GM12878 (cell line): Measurements from ENCODE around the gene ARL2. TPM values are rescaled to one million over a fixed set of nuclear protein-coding genes. Genes with fewer than 3 reads are reported as not detected.
A peak's percentile ranks its signal among the peaks of the same experiment; 100 is the strongest.

Experiments used
- CBX5 ChIP-seq: sonication (generic); IDR thresholded peaks from 2 replicates; pipeline ENCODE4 v1.6.1; 2016; ENCODE audit warnings: low read depth, moderate library complexity, mild to moderate bottlenecking, inconsistent platforms
- CREB1 ChIP-seq: IDR thresholded peaks from 2 replicates; pipeline ENCODE4 v1.6.1; 2012; ENCODE audit warnings: low read depth, mild to moderate bottlenecking, inconsistent platforms
- FOS ChIP-seq: IDR thresholded peaks from 3 replicates; pipeline ENCODE4 v1.6.1; 2011; ENCODE audit warnings: borderline replicate concordance; ENCODE audit not compliant: insufficient read length; ENCODE audit errors: extremely low read depth
- HDAC6 ChIP-seq: fragments of 200-600 bp; sonication (generic); IDR thresholded peaks from one replicate; pipeline ENCODE4 v1.8.0; 2017; ENCODE audit warnings: antibody characterized with exemption; ENCODE audit not compliant: unreplicated experiment
- HDGF ChIP-seq: fragments of 450-650 bp; IDR thresholded peaks from 2 replicates; pipeline ENCODE4 v1.6.1; 2016; ENCODE audit warnings: antibody characterized with exemption
- IRF4 ChIP-seq: IDR thresholded peaks from 2 replicates; pipeline ENCODE4 v1.6.1; 2011; ENCODE audit warnings: low read depth, low read length
- MEF2B ChIP-seq: fragments of 450-650 bp; IDR thresholded peaks from 2 replicates; pipeline ENCODE4 v1.6.1; 2018; ENCODE audit warnings: mild to moderate bottlenecking, moderate library complexity; ENCODE audit not compliant: partially characterized antibody, poor library complexity, severe bottlenecking
- MLLT1 ChIP-seq: fragments of 450-650 bp; IDR thresholded peaks from 2 replicates; pipeline ENCODE4 v1.6.1; 2016; ENCODE audit warnings: mild to moderate bottlenecking
- MYC ChIP-seq: IDR thresholded peaks from 2 replicates; pipeline ENCODE4 v1.6.1; 2011; ENCODE audit warnings: mild to moderate bottlenecking, low read length, moderate library complexity, inconsistent platforms; ENCODE audit not compliant: insufficient read depth, insufficient replicate concordance, insufficient read length, severe bottlenecking
- NBN ChIP-seq: fragments of 450-650 bp; IDR thresholded peaks from 2 replicates; pipeline ENCODE4 v1.6.1; 2016
- NFYB ChIP-seq: IDR thresholded peaks from 2 replicates; pipeline ENCODE4 v1.6.1; 2011; ENCODE audit warnings: low read depth, mild to moderate bottlenecking, low read length, improper control_type of control experiment, moderate library complexity; ENCODE audit not compliant: insufficient read depth
- PKNOX1 ChIP-seq: fragments of 450-650 bp; IDR thresholded peaks from 2 replicates; pipeline ENCODE4 v1.6.1; 2016; ENCODE audit warnings: mild to moderate bottlenecking
- PML ChIP-seq: IDR thresholded peaks from 2 replicates; pipeline ENCODE4 v1.6.1; 2012; ENCODE audit warnings: low read length, inconsistent platforms
- POLR2AphosphoS5 ChIP-seq: IDR thresholded peaks from 2 replicates; pipeline ENCODE4 v1.6.1; 2011; ENCODE audit warnings: mild to moderate bottlenecking, low read length, inconsistent platforms
- RBBP5 ChIP-seq: fragments of 200-600 bp; sonication (generic); conservative IDR thresholded peaks from 2 replicates; pipeline ENCODE4 v1.6.1; 2016
- SPI1 ChIP-seq: IDR thresholded peaks from 2 replicates; pipeline ENCODE4 v1.6.1; 2011; ENCODE audit warnings: low read depth, mild to moderate bottlenecking, low read length, moderate library complexity, borderline replicate concordance; ENCODE audit not compliant: insufficient read depth
- SRF ChIP-seq, 2 experiments: IDR thresholded peaks; 2 replicates each; pipeline ENCODE4 v1.6.1; 2011; ENCODE audit warnings: low read depth in 2 of 2, low read length in 2 of 2, mild to moderate bottlenecking in 1 of 2, moderate library complexity in 1 of 2
- SUZ12 ChIP-seq: fragments of 200-600 bp; sonication (generic); IDR thresholded peaks from one replicate; pipeline ENCODE4 v1.6.1; 2018; ENCODE audit warnings: antibody characterized with exemption, mild to moderate bottlenecking; ENCODE audit not compliant: unreplicated experiment
- TAF1 ChIP-seq: IDR thresholded peaks from 2 replicates; pipeline ENCODE4 v1.6.1; 2011; ENCODE audit warnings: mild to moderate bottlenecking, low read depth, low read length, borderline replicate concordance
- USF2 ChIP-seq: IDR thresholded peaks from 2 replicates; pipeline ENCODE4 v1.6.1; 2011; ENCODE audit warnings: low read depth, low read length, improper control_type of control experiment, borderline replicate concordance
- ZBED1 ChIP-seq: IDR thresholded peaks from 2 replicates; pipeline ENCODE4 v1.6.1; 2016; ENCODE audit warnings: borderline replicate concordance
- ZNF217 ChIP-seq: fragments of 450-650 bp; IDR thresholded peaks from 2 replicates; pipeline ENCODE4 v1.6.1; 2017; ENCODE audit warnings: antibody characterized with exemption, mild to moderate bottlenecking
- ZNF592 ChIP-seq: fragments of 450-650 bp; IDR thresholded peaks from 2 replicates; pipeline ENCODE4 v1.6.1; 2017; ENCODE audit warnings: mild to moderate bottlenecking, moderate library complexity
- polyA plus RNA-seq, 11 experiments: library from polyadenylated mRNA; depleted of rRNA in 4 of 11; unstranded in 6 of 11; stranded (reverse) in 5 of 11; fragments of >200 nt; fragmentation: Nextera tagmentation in 4 of 11; fragmentation: Illumina TruSeq in 1 of 11; extraction: Ambion mirVana in 4 of 11; extraction: Trizol in 1 of 11; gene quantifications; 1 replicate in 1 of 11; 2 replicates in 10 of 11; pipeline versions ENCODE4 v1.2.1 to v1.2.3, GENCODE V29; 2011 to 2016; ENCODE audit warnings: inconsistent platforms in 2 of 11, missing spikeins in 2 of 11, low read depth in 1 of 11
- total RNA-seq, 4 experiments: library from RNA; depleted of rRNA in 3 of 4; stranded (reverse); fragments of >200 nt in 3 of 4; fragmentation: Illumina TruSeq in 1 of 4; extraction: Trizol in 1 of 4; gene quantifications; 2 replicates each; pipeline versions ENCODE4 v1.2.1 to v1.2.3, GENCODE V29; 2013 to 2021

Gene ARL2
- total and polyA plus RNA-seq, 10 of the 15 experiments (the other 5 are each of a cell fraction or from before 2014, with no cell fraction given), result 4.1 to 138 (median 73.4) TPM

GRCh38 chr11:65027213-65028067, 13.5 kb downstream of the ARL2 start, which contains the start of gene SNX15 (continued):
- TF ChIP-seq HDAC6 (no peak), CREB1 (no peak), NFYB (no peak), CBX5 (no peak), SUZ12 (no peak), ZNF217 (0 out of 2 replicates have a peak, but pooled peaks have one; percentile 29), NBN (peak; percentile 94; the same call in 1 of the 2 replicates), SRF (IDR thresholded peaks at IDR 0.05; ENCODE audit: low read depth in 2 of 2, low read length in 2 of 2) (0 out of 4 replicates have a peak, but pooled peaks of 1 of the 2 experiments have one; percentile 7), IRF4 (no peak), SPI1 (no peak), FOS (no peak), RBBP5 (no peak), USF2 (no peak), MLLT1 (peak; percentile 68; the same call in 1 of the 2 replicates), PML (no peak; the same call in 1 of the 2 replicates), ZBED1 (no peak), PKNOX1 (peak; percentile 68; the same call in 1 of the 2 replicates), MEF2B (no peak), MYC (no peak), ZNF592 (no peak), POLR2AphosphoS5 (no peak), HDGF (peak; percentile 78; the same call in 1 of the 2 replicates), TAF1 (no peak)
